IPS DF 6.9 (cell line): ENCODE results near the gene PHLDA1.

ENCODE experiments used
- DNase-seq: peaks from one replicate; pipeline ENCODE4 v3.0.0-alpha.2; 2013; ENCODE audit warnings: low read depth, low spot score
- H3K27ac ChIP-seq: one replicate; pipeline ENCODE4 v1.5.1; 2013; ENCODE audit warnings: low read length, control low read depth
- H3K27me3 ChIP-seq: 2 replicates; pipeline ENCODE4 v1.6.1; 2013; ENCODE audit warnings: mild to moderate bottlenecking, low read length; ENCODE audit not compliant: control insufficient read depth, insufficient read depth
- H3K36me3 ChIP-seq: 2 replicates; pipeline ENCODE4 v1.6.1; 2013; ENCODE audit warnings: low read length; ENCODE audit not compliant: control insufficient read depth, insufficient read depth
- H3K4me1 ChIP-seq: 2 replicates; pipeline ENCODE4 v1.6.1; 2013; ENCODE audit warnings: low read length; ENCODE audit not compliant: control insufficient read depth, insufficient read depth
- H3K4me3 ChIP-seq: 2 replicates; pipeline ENCODE4 v1.5.1; 2013; ENCODE audit warnings: mild to moderate bottlenecking, low read length
- H3K9me3 ChIP-seq: 2 replicates; pipeline ENCODE4 v1.6.1; 2013; ENCODE audit warnings: low read length, inconsistent platforms; ENCODE audit not compliant: control insufficient read depth, insufficient read depth
- WGBS: extraction: QIAGEN DNeasy Blood & Tissue Kit; methylation state at CpG from one replicate; pipeline ENCODE4 v1.1.7; 2013; ENCODE audit warnings: mixed read lengths, missing lambda C conversion rate; ENCODE audit not compliant: insufficient read length, insufficient coverage; 5-methylcytosine and 5-hydroxymethylcytosine counted together

The PHLDA1 gene

GRCh38 chr12:76038176-76038575 lies 6.6 kb upstream of the PHLDA1 start:
- Histone ChIP-seq H3K4me1 (peaks cover 1% of the 10 kb centered on the region; the same call in 1 of the 2 replicates), H3K27me3 (no peaks in the 10 kb centered on the region), H3K27ac (no peak overlapping the region), H3K4me3 (no peak overlapping the region), H3K9me3 (no peaks in the 10 kb centered on the region), H3K36me3 (no peaks in the 10 kb centered on the region; the same call in 1 of the 2 replicates)
- no CpG with 5 or more reads among the region's 2 CpGs for WGBS
- DNase-seq, result no peak

GRCh38 chr12:76037130-76038103 lies 5.8 kb upstream of the PHLDA1 start:
- no peak overlapping the region for H3K4me3 ChIP-seq
- no peaks in the 10 kb centered on the region for H3K9me3 ChIP-seq
- H3K27me3 ChIP-seq, result no peaks in the 10 kb centered on the region
- H3K4me1 ChIP-seq, result peaks cover 1% of the 10 kb centered on the region; the same call in 1 of the 2 replicates
- no CpG with 5 or more reads among the region's 13 CpGs for WGBS
- H3K36me3 ChIP-seq, result no peaks in the 10 kb centered on the region
- no peak for DNase-seq
- no peak overlapping the region for H3K27ac ChIP-seq

DNA sequence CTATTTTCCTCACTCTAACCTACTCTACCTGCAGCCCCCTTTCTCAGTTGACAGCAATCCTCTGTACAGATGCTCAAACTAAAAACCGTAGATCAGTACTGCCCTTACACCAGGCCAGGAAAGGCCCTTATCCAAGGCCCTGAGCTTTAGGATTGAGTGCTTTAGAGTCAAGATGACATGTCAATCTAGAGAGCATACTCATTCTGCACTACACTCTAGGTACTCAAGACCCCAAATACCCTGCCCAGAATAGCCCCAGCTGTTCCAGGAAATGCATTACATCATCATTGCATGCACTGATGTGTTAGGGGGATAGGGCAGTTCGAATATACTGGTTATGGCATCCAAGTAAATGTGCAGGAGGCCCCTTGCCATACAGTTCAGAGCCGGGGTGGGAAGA lies 3.5 kb upstream of the PHLDA1 start:
- no peak overlapping the region for H3K4me3 ChIP-seq
- no peak for DNase-seq
- WGBS, result no CpG with 5 or more reads among the region's 3 CpGs
- H3K36me3 ChIP-seq, result no peaks in the 10 kb centered on the region
- H3K27ac ChIP-seq, result no peak overlapping the region
- no peaks in the 10 kb centered on the region for H3K27me3 ChIP-seq
- H3K9me3 ChIP-seq, result no peaks in the 10 kb centered on the region
- peaks cover 1% of the 10 kb centered on the region; the same call in 1 of the 2 replicates for H3K4me1 ChIP-seq

DNA sequence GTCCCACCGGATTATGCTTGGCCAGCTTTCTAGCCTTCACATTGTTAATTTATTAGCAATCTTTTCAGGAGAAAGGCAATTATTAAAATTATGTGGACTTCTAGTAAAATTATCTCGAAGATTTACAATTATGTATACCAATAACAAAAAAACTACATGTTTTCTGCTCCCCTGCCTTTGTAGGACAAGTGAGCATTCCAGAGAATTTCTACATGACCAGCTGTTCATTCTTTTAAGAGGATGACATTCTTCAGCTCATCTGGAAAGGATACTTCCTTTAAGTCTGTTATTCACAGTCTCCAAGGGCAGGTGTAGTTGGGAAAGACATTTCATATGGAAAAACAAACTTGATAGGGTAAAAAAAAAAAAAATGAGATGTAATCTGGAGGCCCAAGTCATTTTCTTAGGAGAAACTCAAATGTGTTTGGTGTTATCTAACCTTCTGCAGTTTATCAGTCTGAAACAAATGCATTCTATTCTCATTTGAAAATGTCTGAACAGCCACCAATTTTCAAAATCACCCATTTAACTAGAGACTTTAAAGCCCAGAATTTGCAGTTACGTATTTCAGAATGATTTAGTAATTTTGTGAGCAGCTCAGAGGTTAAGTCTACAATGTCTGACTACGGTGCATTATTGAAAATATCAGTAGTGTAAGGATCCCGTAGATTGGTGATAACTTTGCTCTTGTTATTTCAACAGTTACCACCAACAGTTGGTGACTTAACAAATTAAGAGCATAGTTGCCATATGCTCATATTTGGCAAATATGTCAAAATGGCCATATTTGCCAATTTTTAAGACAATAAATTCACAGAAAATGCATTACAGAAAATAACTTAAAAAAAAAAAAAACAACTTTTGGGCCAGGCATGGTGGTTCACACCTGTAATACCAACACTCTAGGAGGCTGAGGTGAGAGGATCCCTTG lies 1.8 kb upstream of the PHLDA1 start:
- Histone ChIP-seq H3K27me3 (no peaks in the 10 kb centered on the region), H3K9me3 (no peaks in the 10 kb centered on the region), H3K27ac (no peak overlapping the region), H3K36me3 (no peaks in the 10 kb centered on the region), H3K4me3 (no peak overlapping the region), H3K4me1 (peaks cover 1% of the 10 kb centered on the region; the same call in 1 of the 2 replicates)
- WGBS, result no CpG with 5 or more reads among the region's 5 CpGs
- DNase-seq, result no peak

DNA sequence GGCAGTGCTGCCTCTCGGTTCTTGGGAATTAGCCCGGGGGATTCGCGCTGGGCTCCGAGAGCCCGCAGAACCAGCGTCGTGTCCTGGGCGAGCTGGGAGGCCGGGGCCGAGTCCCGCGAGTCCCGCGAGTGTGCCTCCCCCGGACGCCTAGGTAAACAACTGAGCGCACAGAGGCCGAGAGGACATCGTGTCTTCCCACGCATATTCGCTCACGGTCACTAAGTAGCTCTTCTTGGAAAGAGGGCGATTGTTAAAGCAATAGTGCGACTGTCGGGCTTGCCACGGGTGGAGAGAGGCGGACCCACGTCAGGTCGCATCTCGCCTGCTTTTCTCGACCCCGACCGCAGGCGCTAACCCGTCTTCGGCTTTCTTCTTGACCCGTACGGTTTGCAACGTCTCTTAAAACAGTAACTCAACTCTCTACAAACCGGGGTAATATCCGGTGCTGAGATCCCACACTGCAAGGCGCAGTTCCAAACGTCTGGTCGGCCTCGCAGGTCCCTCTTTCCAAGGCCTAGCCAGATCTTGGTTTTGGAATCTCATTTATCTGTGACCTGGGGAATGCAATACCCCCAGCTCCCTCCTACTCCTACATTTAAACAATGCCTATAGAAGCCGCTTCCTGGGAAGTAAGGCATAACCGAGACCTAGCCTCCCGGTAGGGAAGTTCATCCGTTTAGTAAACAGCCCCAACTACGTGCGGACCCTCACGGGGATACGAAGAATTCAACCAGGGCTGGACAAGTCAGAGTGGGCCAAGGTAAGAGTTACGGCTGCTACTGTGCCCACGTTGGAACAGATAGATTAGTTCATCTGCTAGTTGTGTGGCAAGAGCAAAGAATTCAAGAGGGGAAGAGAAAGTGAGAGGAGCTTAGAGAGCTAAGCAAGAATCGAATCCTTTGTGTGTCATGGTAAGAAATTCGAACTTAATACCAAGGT lies 736 bp upstream of the PHLDA1 start:
- Histone ChIP-seq H3K36me3 (no peaks in the 10 kb centered on the region), H3K4me1 (no peaks in the 10 kb centered on the region; the same call in 1 of the 2 replicates), H3K27me3 (no peaks in the 10 kb centered on the region), H3K9me3 (no peaks in the 10 kb centered on the region), H3K27ac (no peak overlapping the region), H3K4me3 (peak overlapping the region; percentile 71)
- no CpG with 5 or more reads among the region's 58 CpGs for WGBS
- DNase-seq, result no peak

DNA sequence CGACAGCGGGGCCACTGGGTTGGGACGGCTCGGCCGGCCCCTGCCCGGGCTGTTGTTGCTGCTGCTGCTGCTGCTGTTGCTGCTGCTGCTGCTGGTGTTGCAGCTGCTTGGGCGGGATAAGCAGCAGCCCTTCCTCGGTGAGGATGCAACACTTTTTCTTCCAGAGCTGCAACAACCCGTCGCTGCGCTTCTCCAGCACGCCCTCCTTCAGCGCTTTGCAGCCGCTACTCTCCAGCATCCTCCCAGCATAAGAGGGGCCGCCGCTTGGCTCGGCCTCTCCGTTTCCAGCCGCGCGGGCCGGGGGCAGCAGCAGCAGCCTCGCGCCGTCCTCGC lies 529 bp downstream of the PHLDA1 start:
- Histone ChIP-seq H3K36me3 (no peaks in the 10 kb centered on the region), H3K4me3 (peak overlapping the region; percentile 71), H3K27ac (no peak overlapping the region), H3K4me1 (no peaks in the 10 kb centered on the region), H3K9me3 (no peaks in the 10 kb centered on the region), H3K27me3 (no peaks in the 10 kb centered on the region)
- no CpG with 5 or more reads among the region's 26 CpGs for WGBS
- no peak for DNase-seq

- Histone ChIP-seq H3K36me3 (no peaks in the 10 kb centered on the region), H3K4me3 (peak overlapping the region; percentile 71), H3K27me3 (no peaks in the 10 kb centered on the region), H3K9me3 (no peaks in the 10 kb centered on the region), H3K4me1 (peaks cover 2% of the 10 kb centered on the region; the same call in 1 of the 2 replicates), H3K27ac (no peak overlapping the region)
- DNase-seq, result no peak
- no CpG with 5 or more reads among the region's 40 CpGs for WGBS
Measured at GRCh38 chr12:76030341-76031080, 1.1 kb downstream of the PHLDA1 start.

DNA sequence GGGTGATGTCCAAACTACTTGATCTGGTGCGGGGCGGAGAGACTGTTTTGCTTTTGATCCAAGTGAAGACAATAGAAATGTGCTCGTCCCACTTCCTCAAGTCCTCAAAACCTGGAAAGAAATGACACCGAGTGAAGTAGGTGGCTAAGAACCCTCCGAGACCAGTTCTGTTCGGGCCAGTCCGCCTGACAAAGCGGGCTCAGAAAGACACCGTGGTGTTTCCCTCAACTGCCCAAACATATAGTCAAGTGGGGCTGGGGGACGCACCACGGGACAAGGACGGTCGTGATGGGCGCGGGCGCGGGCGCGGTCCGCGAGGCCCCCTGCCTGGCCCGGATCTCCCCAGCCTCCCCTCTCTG lies 1.6 kb downstream of the PHLDA1 start:
- Histone ChIP-seq H3K4me1 (peaks cover 2% of the 10 kb centered on the region; the same call in 1 of the 2 replicates), H3K9me3 (no peaks in the 10 kb centered on the region), H3K36me3 (no peaks in the 10 kb centered on the region), H3K27ac (no peak overlapping the region), H3K4me3 (peak overlapping the region; percentile 71), H3K27me3 (no peaks in the 10 kb centered on the region)
- DNase-seq, result no peak
- no CpG with 5 or more reads among the region's 22 CpGs for WGBS

GRCh38 chr12:76028571-76029277 lies 2.9 kb downstream of the PHLDA1 start:
- whole genome bisulfite sequencing, result no CpG with 5 or more reads among the region's 3 CpGs
- H3K36me3 ChIP-seq, result no peaks in the 10 kb centered on the region
- no peak for DNase-seq
- H3K27me3 ChIP-seq, result no peaks in the 10 kb centered on the region
- peak overlapping the region; percentile 28; the same call in 1 of the 2 replicates for H3K4me3 ChIP-seq
- no peaks in the 10 kb centered on the region for H3K9me3 ChIP-seq
- peaks cover 2% of the 10 kb centered on the region; the same call in 1 of the 2 replicates for H3K4me1 ChIP-seq
- no peak overlapping the region for H3K27ac ChIP-seq
